GM21515 (cell line): ENCODE data around the gene FARP1.
A peak's percentile ranks its signal among the peaks of the same experiment; 100 is the strongest.

Source experiments
- ATAC-seq: cut with Tn5 transposase; IDR thresholded peaks from one replicate; pipeline ENCODE4 v1.9.1; 2021; ENCODE audit not compliant: unreplicated experiment

FARP1 gene

DNA sequence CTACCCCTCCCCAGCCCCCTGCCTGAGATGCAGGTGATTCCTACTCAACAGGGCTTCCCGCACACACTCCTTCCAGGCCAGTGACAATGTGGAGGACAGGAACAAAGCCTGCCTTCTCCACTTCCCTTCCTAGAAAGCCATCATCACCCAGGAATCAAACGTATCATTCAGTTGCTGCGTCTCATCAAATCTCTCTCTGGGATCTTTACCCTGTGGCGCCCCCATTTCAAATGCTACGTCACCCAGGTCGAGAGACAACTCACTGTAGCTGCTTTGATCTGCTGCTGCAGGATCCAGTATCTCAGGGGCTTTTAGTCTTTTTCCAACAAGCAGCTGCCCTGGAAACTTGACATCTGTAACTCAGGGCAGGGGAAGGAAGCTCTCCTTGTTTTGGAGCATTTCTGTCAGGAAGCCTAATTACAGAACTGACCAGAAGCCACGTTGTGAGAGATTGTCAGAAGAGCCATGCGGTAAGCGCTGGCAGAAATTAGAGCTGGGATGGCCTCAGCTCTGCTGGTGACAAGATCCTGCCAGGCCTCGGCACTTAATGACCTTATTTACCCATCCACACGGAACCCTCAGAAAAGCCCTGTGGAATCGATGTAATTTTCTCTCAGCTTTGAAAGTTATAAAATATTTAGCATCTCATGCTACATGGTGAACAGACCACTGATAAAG is 293.5 kb downstream of the FARP1 start:
- no peak for ATAC-seq

DNA sequence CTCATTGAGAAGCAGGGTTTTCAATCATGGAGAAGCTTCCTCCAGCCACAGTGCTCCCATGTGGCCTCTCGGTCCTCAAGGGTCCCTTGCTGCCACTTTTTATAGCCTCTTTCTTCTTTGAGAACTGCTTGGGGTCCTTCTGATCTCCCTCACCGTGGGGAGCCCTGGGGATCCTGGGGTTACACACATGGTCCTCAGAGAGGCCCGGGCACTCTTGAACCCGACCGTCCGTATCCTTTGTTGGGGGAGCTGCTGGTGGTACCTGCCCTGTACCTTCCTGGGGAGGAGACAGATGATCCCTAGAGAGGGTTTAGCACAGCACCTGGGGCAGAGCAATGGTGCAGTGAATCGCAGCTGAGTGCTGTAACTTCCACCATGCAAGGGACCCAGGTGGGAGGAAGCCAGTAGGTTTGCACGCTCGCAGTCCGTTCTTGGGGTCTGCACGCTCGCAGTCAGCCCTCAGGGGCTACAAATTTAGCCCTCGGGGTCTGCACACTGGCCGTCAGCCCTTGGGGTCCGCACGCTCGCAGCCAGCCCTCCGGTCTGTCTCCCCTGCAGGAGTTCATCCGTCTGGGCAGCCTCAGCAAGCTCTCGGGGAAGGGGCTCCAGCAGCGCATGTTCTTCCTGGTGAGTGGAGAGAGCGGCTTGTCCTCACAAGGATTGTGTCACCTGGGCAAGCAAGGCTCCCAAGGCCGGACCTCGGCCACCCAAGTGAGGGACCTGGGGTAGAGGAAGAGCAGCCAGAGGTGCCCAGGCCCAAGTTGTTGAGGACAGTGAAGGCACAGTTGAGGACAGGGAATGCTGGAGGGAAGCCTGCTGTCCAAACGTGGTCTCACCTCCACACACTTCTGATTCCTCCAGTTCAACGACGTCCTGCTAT is 295.6 kb downstream of the FARP1 start:
- no peak for ATAC-seq

DNA sequence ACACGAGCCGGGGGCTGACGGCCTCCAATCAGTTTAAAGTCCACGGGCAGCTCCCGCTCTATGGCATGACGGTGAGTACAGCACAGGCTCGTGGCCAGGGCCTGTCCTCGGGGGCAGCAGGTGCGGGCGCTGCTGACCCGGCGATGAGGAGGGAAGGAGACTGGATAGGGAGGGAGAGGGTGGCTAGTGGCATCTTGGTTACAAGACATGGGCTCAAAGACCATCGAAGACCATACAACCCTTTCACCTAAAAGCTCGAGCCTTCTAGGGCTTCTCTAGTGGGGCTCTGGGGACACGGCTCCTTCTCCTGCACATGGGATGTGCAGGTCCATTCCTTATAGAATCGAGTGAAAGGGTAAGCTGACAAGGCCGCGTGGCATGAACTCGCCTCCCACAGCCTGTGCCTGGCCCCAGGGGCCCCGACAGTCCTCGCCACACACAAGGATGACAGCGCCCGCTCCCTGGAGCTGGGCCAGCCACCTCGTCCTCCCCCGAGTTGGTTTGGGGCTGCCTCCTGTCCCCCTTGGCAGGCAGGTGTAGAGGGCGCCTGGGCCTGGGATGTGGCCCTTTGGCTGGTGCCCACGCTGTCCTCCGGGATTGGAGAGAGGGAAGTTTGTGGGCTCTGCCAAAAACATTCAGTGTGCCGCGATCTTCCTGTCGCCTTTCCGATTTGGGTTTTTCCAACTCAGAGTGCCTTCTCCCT is 296.4 kb downstream of the FARP1 start:
- ATAC-seq: no peak

DNA sequence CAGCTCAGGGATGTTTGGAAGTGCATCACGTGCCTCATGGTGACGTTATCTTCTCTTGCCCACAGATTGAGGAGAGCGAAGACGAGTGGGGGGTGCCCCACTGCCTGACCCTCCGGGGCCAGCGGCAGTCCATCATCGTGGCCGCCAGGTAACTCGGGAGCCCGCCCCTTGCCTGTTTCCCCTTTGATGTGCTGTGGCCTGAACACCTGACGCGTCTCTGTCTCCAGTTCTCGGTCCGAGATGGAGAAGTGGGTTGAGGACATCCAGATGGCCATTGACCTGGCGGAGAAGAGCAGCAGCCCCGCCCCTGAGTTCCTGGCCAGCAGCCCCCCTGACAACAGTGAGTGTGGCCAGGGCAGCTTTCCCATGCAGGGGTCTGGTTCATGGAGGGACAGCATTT is 297.0 kb downstream of the FARP1 start:
- ATAC-seq: no peak

DNA sequence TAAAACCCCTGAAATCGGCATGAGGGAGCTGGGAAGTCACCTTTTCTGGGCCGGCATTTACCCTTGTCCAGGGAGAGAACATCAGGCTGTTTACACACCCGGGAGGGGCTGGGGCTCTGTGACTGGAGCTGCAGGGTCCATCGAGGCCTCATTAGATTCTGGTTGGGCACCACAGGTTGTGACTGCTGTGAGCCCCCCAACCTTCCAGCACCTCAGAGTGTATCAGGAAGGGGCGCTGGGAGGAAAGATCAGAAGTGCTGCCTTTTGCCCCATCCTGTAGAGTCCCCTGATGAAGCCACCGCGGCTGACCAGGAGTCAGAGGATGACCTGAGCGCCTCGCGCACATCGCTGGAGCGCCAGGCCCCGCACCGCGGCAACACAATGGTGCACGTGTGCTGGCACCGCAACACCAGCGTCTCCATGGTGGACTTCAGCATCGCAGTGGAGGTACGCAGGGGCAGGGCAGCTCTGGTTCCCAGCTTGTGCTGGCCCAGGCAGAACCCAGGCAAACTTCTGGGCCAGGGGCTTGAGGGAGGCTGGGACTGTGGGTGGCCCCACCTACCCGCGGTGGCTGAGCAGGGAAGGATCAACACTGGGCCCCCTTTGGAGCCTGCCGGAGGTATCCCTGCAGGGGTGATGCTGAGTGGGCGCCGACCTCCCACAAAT is 297.6 kb downstream of the FARP1 start:
- ATAC-seq: no peak

DNA sequence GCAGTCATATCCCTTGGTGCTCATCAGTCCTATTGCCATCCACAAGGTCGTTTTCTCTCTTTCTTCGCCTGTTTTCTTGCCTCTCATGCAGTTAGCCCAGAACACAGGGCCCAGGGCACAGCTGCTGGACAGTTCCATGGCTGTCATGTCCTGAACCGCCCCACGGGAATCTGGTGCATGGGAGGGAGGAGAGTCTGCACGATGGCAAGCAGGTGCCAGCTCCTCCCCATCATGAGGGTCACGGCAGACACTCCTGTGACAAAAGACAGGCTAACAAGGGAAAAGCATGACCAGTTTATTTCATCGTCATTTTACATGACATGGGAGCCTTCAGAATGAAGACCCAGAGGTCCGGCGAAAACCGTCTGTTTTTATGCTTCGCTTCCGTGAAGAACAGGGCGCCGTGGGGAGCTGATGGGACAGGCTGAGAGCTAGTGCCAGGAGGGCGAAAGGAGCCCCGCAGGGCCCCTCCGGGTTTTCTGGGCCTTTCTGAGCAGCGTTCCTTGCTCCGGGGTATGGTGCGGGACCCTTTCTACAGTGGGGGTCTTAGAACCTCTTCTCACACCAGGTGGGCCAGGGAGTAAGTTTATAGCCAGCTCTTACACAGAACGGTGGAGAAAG is 298.3 kb downstream of the FARP1 start:
- no peak for ATAC-seq

DNA sequence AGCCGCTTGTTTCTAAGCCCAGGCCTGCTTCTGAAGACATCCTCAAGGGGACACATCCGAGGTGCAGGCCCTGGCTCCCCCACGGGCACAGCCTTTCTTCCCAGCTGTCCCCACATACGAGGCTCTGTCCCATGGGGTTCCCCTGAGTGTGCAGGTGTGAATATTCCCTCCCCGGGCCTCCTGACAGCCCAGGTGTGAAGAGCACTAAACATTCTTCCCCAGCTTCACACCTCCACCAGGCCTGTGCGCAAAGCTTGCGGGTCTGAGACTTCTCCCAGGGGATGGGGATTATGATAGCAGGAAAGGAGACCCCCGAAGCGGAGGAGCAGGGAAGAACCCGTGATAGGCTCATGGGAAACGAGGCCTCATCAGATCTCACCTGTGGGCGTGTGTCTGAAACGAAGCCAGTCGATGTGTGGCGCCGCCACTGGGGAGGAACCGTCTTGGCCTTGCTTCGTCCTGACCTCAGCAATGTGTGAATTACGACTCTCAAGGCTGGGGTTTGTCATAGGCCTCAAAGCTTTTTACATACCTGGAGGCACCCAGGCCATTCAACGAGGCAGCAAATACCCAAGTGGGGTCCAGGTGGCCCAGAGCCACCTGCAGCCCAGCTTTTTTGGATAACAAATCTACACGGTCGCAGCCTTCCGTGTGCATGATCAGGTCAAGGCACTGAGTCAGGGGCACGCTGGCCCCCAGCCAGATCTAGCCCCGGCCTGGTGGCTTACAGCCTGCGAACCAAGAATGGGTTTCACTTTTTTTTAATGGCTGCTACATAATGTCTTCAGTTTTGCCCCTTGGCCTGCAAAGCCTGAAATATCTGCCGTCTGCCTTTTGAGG is 299.7 kb downstream of the FARP1 start:
- ATAC-seq: no peak

DNA sequence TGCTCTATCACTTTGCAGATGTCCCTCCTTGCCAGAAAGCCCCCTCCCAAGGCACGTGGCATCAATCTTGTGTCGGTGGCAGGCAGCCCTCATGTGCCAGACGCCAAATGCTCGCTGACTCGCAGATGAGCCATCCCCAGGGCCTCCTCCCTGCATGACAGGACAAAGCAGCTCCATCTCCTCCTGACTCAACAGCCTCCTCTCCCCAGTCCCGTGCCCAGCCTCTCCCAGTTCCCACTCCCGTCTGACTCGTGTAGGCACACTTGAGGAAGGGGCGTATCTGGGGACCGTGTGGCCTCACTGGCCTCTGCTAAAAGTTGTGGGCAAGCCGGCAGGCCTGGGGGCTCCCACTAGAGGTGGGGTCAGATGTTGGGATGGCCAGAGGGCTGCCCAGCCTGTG is 300.4 kb downstream of the FARP1 start:
- no peak for ATAC-seq

DNA sequence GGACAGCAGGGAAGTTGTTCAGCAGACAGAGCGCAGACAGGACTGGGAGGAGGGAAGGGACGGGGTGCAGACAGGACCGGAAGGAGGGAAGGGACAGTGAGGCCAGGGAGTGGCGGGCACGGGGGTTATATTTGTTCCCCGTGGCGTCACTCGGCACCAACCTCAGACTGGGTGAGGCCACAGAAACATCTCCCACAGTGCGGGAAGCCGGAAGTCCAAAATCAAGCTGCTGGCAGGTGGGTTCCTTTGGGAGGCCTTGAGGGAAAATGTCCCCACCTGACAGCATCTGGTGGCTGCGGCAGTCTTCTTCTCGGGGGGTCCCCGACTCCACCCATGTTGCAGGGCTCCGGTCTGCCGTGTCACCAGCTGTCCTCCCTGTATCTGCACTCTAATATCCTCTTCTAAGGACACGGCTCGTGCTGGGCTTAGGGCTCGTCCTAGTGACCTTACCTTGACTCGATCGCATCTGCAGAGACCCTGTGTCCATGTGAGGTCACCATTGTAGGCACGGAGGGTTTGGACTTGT is 301.0 kb downstream of the FARP1 start:
- ATAC-seq: no peak

DNA sequence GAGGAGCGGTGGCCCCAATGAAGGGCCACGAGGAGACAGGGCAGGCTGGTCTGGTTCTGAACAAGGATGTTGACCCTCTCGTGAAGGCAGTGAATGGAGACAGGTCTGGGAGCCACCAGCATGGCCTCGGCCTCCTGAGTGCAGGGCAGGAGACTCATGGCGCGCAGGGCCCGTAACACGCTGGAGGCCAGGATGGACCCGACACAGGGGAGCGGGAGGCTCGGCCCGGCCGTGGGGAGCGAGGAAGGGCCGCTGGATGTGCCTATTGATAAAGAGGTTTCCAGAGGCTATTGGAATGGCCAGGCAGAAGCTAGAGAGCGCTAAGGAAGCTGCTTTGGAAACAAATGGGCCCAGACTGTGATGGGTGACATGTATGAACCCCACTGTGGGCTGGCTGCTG is 301.5 kb downstream of the FARP1 start:
- ATAC-seq: no peak

DNA sequence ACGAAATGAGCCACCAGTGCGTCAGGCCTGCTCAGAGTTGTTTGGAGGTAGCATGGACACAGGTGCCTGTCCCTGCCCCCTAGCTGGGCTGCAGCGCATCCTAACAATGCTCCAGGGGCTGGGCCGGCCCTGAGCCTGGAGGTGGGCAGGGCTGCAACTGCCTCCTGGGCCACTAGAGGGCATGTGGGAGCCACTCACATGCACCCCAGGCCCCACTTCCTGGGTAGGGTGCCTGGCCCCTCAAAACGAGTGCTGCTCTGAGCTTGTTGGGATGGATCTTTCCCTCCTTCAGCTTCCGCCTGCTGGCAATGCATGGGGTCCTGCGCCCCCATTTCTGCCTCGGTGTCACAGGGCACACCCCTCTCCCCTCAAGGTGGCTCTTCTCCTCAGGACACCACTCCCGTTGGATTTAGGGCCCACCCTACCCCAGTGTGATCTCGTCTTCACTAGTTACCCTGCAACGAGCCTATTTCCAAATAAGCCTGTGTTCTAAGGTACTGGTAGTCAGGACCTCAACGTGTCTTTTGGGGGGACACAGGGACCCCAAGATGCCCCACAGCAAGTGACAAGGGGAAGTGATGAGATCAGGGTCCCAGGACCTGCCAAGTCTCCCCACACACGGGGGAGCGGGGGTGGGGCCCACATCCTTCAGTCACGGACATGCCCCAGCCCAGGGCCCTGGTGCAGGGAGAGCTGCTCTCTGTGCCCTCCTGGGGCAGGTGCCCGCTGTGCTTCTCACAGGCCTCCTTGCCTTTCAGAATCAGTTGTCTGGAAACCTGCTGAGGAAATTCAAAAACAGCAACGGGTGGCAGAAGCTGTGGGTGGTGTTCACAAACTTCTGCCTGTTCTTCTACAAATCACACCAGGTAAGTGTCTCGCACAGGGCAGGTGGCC is 302.7 kb downstream of the FARP1 start:
- peak; percentile 91 for ATAC-seq

DNA sequence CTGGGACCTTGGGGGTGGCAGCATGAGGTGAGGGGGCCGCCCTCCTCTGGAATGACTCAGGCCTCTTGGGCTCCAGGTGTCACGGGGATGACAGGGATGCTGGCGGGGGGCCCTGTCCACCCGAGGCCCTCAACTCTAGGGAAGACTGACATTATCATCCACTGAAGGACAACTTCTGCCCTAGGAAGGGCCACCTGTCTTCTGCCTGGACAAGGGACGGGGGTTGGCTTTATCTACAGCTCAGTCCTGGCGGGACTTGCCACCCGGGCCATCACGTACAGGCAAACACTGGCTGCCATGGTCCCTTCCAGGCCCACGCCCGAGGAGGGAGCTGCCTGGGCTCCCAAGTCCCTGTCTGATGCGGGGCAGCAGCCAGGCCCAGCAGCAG is 303.3 kb downstream of the FARP1 start:
- no peak for ATAC-seq

DNA sequence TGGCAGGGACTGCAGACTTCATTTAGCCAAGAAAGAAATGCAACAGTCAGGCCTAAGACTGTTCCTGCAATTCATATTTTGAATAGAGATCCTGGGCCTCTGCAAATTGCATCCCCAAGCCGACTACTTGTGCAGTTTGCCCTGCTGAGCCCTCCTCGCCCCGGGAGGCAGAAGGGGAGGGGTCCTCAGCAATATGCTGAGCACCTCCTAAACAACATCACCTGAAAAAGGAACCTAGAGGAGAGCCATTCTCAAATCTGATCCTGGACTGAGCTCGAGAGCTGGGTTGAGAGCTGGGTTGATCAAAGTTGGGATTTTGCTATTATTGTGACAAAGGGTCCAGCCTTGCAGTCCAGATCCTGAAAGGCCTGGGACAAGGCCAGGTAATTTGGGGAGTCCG is 304.2 kb downstream of the FARP1 start:
- no peak for ATAC-seq

DNA sequence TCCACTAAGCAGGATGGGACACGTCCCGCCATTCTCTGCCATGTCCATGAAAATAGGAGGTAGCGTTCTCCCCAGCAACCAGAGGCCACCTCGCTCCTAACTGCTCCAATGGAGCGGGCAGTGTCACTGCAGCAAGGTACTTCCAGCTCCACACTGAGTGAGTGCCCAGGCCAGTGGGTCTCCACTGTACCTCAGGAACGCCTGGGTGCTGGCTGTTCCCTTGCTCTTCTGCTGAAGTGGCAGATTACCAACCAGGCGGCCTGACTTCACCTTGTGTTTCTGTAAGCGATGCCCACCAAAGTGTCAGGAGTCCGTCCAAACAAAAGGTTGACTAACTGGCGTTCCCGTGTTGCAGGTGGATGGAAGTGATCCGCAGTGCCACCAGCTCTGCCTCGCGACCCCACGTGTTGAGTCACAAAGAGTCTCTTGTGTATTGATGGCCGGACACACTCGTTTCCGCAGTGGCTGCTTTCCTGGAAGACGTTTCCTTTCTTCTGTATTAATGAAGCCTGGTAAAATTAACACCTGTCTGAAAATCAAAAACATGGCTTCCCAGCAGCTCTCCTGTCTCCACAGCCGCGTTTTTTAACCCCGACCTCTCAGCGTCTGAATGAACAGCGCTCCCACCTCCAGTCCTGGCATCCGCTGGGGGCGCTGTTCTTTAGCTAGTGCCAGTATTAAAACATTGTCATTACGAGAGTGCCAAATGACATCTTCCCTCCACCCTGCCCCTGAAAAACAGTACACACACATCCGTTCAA is 305.2 kb downstream of the FARP1 start:
- ATAC-seq: no peak

DNA sequence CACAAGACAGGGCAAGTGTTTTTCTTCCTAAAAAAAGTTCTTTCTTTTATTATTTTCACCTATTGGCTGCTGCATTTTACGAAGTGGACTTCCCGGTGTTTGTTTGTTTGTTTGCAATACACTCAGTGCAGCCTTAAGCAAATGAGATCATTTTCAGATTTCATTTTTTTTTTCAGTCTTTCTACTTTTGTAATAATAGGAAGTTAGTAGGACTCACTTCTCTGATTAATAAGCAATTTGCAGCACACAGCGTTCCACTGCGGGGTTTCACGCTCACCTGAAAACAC is 305.7 kb downstream of the FARP1 start:
- ATAC-seq: no peak

DNA sequence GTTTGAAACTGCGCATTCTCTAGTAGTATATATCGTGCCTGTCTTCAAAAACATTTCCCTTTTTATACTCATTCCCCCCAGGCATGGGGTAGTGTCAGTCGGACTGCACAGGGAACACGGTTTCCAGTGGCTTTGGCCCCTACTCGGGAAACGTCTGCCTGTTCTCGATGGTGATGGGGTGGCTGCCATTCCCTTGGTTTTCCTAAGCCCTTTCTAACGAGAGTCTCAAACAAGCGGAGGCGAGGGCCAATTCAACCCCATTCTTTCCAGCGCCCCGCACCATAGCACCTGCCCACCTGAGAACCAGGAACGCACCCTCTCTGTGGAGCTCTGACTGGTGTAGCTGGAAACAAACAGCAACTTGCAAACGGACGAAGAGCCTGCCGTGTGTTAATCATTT is 306.4 kb downstream of the FARP1 start:
- ATAC-seq: no peak

DNA sequence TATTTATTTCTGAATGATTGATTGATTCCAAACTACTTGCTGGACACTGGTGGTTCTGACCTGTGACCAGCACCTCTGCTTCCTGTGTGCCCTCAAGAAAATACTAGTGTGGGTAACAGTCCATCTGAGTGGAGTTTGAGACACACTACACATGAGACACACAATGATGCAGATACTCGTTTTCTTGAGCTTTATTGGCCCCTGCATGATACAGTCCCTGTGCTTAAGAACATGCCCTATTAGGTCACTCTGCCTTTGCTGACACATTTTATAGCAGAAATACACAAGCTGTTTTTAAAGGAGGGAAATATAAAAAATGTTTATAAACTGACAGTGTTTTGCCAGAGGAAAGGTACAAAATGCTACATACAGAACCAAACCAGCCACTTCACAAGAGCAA is 307.1 kb downstream of the FARP1 start:
- ATAC-seq: no peak

DNA sequence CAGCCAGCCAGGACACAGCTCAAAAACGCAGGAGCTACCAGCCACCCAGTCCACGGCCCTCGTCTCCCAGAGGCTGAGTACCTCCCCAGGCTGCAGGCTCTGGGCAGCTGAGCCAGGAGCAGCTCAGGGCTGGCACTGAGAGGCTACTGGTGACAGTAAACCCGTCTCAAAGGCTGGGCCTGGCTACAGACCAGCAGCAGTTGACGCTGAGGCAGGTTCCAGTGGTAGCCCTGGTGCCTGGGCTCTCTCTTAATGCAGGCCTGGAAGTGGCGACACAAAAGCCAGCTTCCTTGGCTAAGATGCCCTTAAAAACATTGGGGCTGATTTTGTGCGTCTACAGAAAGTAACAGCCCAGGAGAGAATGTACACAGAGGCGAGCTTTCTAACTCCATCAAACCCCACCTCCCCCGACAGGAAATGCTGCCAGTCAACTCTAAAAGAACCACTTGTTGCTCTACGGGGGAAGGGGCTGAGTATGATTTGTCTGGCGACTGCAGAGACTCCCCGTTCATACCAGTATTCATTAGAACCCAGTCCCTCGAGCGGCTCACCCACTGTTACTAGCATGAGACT is 307.7 kb downstream of the FARP1 start:
- ATAC-seq: no peak
